ENCODE results near the gene FHIT. TPM values are rescaled to one million over a fixed set of nuclear protein-coding genes. Genes with fewer than 3 reads are reported as not detected.

The FHIT gene
- total RNA-seq, 2 experiments from 2014 or later, result 86.0 to 90.6 TPM

DNA sequence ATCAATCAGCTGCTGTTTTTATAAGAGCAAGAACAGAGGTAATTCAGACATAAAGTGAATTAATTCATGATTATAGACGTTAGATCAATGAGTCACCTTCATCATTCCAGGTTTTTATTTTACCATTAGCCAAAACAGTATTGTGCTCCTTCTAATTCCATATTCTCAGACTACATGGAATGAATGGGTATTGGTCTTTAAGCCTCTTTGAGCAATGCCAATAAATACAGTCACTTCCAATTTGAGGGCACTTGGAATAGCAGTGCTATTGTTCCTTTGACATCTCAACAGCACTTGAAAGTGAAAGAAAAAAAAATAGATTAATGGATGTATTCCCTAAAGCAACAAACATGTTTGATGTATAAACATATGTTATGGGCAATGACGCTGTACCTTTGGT is 1370.5 kb downstream of the FHIT start:
- peaks cover 80% of the 10 kb centered on the region for H3K4me1 Mint-ChIP-seq (ENCODE audit: low read depth)
- POLR2A ChIA-PET, result no interaction called here

DNA sequence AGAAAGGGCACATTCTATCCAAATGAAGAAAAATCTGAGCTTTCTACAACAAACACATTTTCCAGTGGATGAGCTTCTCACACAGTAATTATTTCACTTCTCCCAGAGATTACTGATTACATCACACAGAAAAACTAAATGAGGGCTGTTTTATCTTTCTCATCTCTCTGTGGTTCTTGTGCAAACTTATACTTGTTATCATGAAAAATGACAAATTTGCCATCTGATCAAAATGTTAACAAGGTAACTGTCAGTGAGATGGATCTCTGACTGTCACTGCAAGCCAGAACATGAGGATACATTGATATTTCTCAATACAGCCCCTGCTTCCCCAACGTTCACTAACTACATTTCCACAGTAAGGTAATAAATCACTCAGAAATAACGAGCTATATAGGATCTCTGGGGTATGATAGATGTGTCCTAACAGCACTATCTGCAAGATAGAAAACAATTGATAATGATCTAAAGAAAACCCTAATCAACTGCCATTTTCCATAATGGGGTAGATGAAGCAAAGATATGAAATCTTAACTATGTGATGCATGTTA is 1372.1 kb downstream of the FHIT start:
- H3K4me3 Mint-ChIP-seq, result peak overlapping the region; percentile 31
- H3K27ac Mint-ChIP-seq, result peak overlapping the region; percentile 27
- intact Hi-C loops (cut with DNase I, micrococcal nuclease), result no loop called here
- no peaks in the 10 kb centered on the region for H3K9me3 Mint-ChIP-seq
- no peak for DNase-seq
- H3K27ac ChIP-seq (ENCODE audit: low read depth in 1 of 2, low read length in 2 of 2), result no peak overlapping the region
- H3K27me3 Mint-ChIP-seq, result no peaks in the 10 kb centered on the region
- H3K4me3 ChIP-seq (ENCODE audit: low read length), result no peak overlapping the region
- H3K36me3 Mint-ChIP-seq (ENCODE audit: low read depth), result peaks cover 56% of the 10 kb centered on the region
- peaks cover 3% of the 10 kb centered on the region for H3K36me3 ChIP-seq (ENCODE audit: insufficient read depth, low read length)
- no peaks in the 10 kb centered on the region for H3K4me1 ChIP-seq (ENCODE audit: insufficient read depth, low read length)
- peaks cover 67% of the 10 kb centered on the region for H3K4me1 Mint-ChIP-seq (ENCODE audit: low read depth)
- CTCF ChIA-PET, result no interaction called here
- no peak for ATAC-seq (ENCODE audit: poor library complexity)
- no peaks in the 10 kb centered on the region for H3K27me3 ChIP-seq (ENCODE audit: control insufficient read depth in 1 of 2, insufficient read depth in 2 of 2, low read length in 2 of 2)
- H3K9me3 ChIP-seq (ENCODE audit: control insufficient read depth in 1 of 2, insufficient read depth in 1 of 2, low read length in 2 of 2), result no peaks in the 10 kb centered on the region
- POLR2A ChIA-PET, result interaction anchor here (0.6 kb wide), 1 partner anchor 258 kb away, joined by 3 read pairs; no protein-coding TSS in a partner anchor
- TF ChIP-seq, protein P1, sequence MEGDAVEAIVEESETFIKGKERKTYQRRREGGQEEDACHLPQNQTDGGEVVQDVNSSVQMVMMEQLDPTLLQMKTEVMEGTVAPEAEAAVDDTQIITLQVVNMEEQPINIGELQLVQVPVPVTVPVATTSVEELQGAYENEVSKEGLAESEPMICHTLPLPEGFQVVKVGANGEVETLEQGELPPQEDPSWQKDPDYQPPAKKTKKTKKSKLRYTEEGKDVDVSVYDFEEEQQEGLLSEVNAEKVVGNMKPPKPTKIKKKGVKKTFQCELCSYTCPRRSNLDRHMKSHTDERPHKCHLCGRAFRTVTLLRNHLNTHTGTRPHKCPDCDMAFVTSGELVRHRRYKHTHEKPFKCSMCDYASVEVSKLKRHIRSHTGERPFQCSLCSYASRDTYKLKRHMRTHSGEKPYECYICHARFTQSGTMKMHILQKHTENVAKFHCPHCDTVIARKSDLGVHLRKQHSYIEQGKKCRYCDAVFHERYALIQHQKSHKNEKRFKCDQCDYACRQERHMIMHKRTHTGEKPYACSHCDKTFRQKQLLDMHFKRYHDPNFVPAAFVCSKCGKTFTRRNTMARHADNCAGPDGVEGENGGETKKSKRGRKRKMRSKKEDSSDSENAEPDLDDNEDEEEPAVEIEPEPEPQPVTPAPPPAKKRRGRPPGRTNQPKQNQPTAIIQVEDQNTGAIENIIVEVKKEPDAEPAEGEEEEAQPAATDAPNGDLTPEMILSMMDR (IDR thresholded peaks at IDR 0.05), result no peak

More for the DNA sequence above, 1370.5 kb downstream of the FHIT start:
- intact Hi-C loops (cut with DNase I, micrococcal nuclease), result no loop called here
- H3K4me1 ChIP-seq (ENCODE audit: insufficient read depth, low read length), result peaks cover 7% of the 10 kb centered on the region
- no peaks in the 10 kb centered on the region for H3K27me3 ChIP-seq (ENCODE audit: control insufficient read depth in 1 of 2, insufficient read depth in 2 of 2, low read length in 2 of 2)
- Mint-ChIP-seq H3K36me3 (ENCODE audit: low read depth) (peaks cover 51% of the 10 kb centered on the region), H3K27me3 (no peaks in the 10 kb centered on the region), H3K27ac (peak overlapping the region; percentile 12), H3K4me3 (no peak overlapping the region), H3K9me3 (no peaks in the 10 kb centered on the region)
- no peak overlapping the region for H3K27ac ChIP-seq (ENCODE audit: low read depth in 1 of 2, low read length in 2 of 2)
- no peak overlapping the region for H3K4me3 ChIP-seq (ENCODE audit: low read length)
- CTCF ChIA-PET, result no interaction called here
- no peaks in the 10 kb centered on the region for H3K9me3 ChIP-seq (ENCODE audit: control insufficient read depth in 1 of 2, insufficient read depth in 1 of 2, low read length in 2 of 2)
- no peaks in the 10 kb centered on the region for H3K36me3 ChIP-seq (ENCODE audit: insufficient read depth, low read length)
- TF ChIP-seq, protein P1 (IDR thresholded peaks at IDR 0.05), result no peak
- no peak for ATAC-seq (ENCODE audit: poor library complexity)
- no peak for DNase-seq

DNA sequence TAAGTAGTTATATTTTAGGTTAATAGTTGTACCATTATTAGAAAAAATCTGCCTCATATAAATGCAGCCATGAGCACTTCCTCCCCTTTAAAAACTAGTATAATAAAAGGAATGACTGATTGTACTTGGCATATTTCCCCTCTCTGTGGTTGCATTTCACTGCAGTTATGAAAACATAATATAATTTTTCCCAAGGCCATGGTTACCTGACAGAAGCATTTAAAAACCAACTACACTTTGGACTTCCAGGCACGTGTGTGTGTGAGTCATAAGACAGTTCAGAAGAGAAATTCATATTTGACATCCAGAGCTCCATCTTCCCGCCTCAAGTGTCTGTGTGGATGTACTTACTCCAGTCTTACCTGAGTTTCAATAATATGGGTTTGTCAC is 1373.2 kb downstream of the FHIT start:
- H3K27ac Mint-ChIP-seq, result no peak overlapping the region
- POLR2A ChIA-PET, result no interaction called here

More for the DNA sequence above, 1373.2 kb downstream of the FHIT start:
- Mint-ChIP-seq H3K27me3 (no peaks in the 10 kb centered on the region), H3K4me3 (no peak overlapping the region), H3K4me1 (ENCODE audit: low read depth) (peaks cover 69% of the 10 kb centered on the region), H3K9me3 (no peaks in the 10 kb centered on the region), H3K36me3 (ENCODE audit: low read depth) (peaks cover 58% of the 10 kb centered on the region)
- Histone ChIP-seq H3K36me3 (ENCODE audit: insufficient read depth, low read length) (peaks cover 3% of the 10 kb centered on the region), H3K4me1 (ENCODE audit: insufficient read depth, low read length) (no peaks in the 10 kb centered on the region), H3K27ac (ENCODE audit: low read depth in 1 of 2, low read length in 2 of 2) (no peak overlapping the region), H3K9me3 (ENCODE audit: control insufficient read depth in 1 of 2, insufficient read depth in 1 of 2, low read length in 2 of 2) (no peaks in the 10 kb centered on the region), H3K27me3 (ENCODE audit: control insufficient read depth in 1 of 2, insufficient read depth in 2 of 2, low read length in 2 of 2) (no peaks in the 10 kb centered on the region), H3K4me3 (ENCODE audit: low read length) (no peak overlapping the region)
- DNase-seq (no peak), ATAC-seq (ENCODE audit: poor library complexity) (no peak)
- CTCF ChIA-PET, result no interaction called here
- intact Hi-C loops (cut with DNase I, micrococcal nuclease), result no loop called here
- TF ChIP-seq, protein P1 (IDR thresholded peaks at IDR 0.05), result no peak

All from CD4-positive, alpha-beta T cell (primary cell).